Smooth muscle cell (in vitro differentiated cells): ENCODE measurements around the gene CECR2. TPM values are rescaled to one million over a fixed set of nuclear protein-coding genes. Genes with fewer than 3 reads are reported as not detected.

ENCODE experiments used
- DNase-seq: peaks from one replicate; lab custom pipeline; 2025; ENCODE audit not compliant: unreplicated experiment; lab: John Stamatoyannopoulos, UW
- H2AFZ ChIP-seq: fragments of 200-600 bp; sonication (generic); 2 replicates; pipeline ENCODE4 v1.6.0; 2016; ENCODE audit warnings: antibody characterized with exemption, low read depth, mild to moderate bottlenecking
- H3F3A ChIP-seq: fragments of 200-600 bp; sonication (generic); 2 replicates; pipeline ENCODE4 v1.6.0; 2017; ENCODE audit warnings: antibody characterized with exemption, low read depth
- H3K27ac ChIP-seq: fragments of 200-600 bp; sonication (generic); 2 replicates; pipeline ENCODE4 v1.5.1; 2016; ENCODE audit warnings: low read depth, mild to moderate bottlenecking
- H3K27me3 ChIP-seq: fragments of 200-600 bp; sonication (generic); 2 replicates; pipeline ENCODE4 v1.6.1; 2016; ENCODE audit warnings: low read depth, mild to moderate bottlenecking
- H3K36me3 ChIP-seq: fragments of 200-600 bp; sonication (generic); 2 replicates; pipeline ENCODE4 v1.5.1; 2016; ENCODE audit warnings: low read depth
- H3K4me1 ChIP-seq: fragments of 200-600 bp; sonication (generic); 2 replicates; pipeline ENCODE4 v1.5.1; 2016; ENCODE audit warnings: low read depth
- H3K4me2 ChIP-seq: fragments of 200-600 bp; sonication (generic); 2 replicates; pipeline ENCODE4 v1.6.0; 2016; ENCODE audit warnings: mild to moderate bottlenecking
- H3K4me3 ChIP-seq: fragments of 200-600 bp; sonication (generic); 2 replicates; pipeline ENCODE4 v1.5.1; 2016; ENCODE audit warnings: mild to moderate bottlenecking
- H3K79me2 ChIP-seq: fragments of 200-600 bp; sonication (generic); 2 replicates; pipeline ENCODE4 v1.6.0; 2016; ENCODE audit warnings: low read depth, mild to moderate bottlenecking
- H3K9ac ChIP-seq: fragments of 200-600 bp; sonication (generic); 2 replicates; pipeline ENCODE4 v1.6.0; 2016; ENCODE audit warnings: low read depth
- H3K9me3 ChIP-seq: fragments of 200-600 bp; sonication (generic); replicated peaks from 2 replicates; pipeline ENCODE4 v1.5.1; 2016; ENCODE audit warnings: low read depth
- H4K20me1 ChIP-seq: fragments of 200-600 bp; sonication (generic); 2 replicates; pipeline ENCODE4 v1.6.0; 2016; ENCODE audit warnings: low read depth
- WGBS: methylation state at CpG from one replicate; pipeline ENCODE4 v1.1.7; 2016; ENCODE audit warnings: low lambda C conversion rate; 5-methylcytosine and 5-hydroxymethylcytosine counted together
- polyA plus RNA-seq: library from polyadenylated mRNA; unstranded; fragments of >200 nt; fragmentation: Nextera tagmentation; extraction: Ambion mirVana; gene quantifications from 2 replicates; pipeline ENCODE4 v1.2.1, GENCODE V29; 2016
- total RNA-seq: library from RNA; depleted of rRNA; stranded (reverse); fragments of >200 nt; gene quantifications from 2 replicates; pipeline ENCODE4 v1.2.3, GENCODE V29; 2014
- TF ChIP-seq, protein P1 (sequence below): fragments of 200-600 bp; sonication (generic); IDR thresholded peaks from 2 replicates; pipeline ENCODE4 v1.5.1; 2017; ENCODE audit warnings: borderline replicate concordance, mild to moderate bottlenecking, antibody characterized with exemption; ENCODE audit not compliant: insufficient read depth, poor library complexity, severe bottlenecking

Gene CECR2
- total and polyA plus RNA-seq, 2 experiments from 2014 or later: 1.4 to 2.8 TPM

DNA sequence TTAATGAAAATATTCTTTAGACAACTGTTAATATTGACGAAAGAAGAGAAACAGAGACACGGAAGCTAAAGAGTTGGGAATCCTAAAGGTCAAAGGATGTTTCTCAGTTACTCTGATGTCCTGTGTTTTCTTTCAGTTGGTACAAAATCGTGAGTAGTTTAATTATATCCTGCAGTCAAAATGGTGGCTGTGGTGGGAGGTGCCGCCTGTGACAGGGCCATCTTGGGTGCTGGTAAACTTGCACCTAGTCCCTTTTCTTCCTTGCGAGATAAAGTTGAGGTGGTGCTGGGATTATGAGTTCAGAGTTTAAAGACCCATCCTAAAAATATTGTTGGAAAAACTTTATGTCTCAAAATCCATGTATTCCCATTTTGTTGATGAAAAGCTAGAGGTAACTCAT lies 2.2 kb downstream of the CECR2 start:
- Histone ChIP-seq H3K4me3 (peak overlapping the region; percentile 94), H3K4me2 (peak overlapping the region; percentile 87), H3K79me2 (peaks cover 63% of the 10 kb centered on the region), H3K36me3 (no peaks in the 10 kb centered on the region), H3K9ac (peak overlapping the region; percentile 45), H3K27ac (no peak overlapping the region), H4K20me1 (no peaks in the 10 kb centered on the region), H3F3A (no peaks in the 10 kb centered on the region), H3K4me1 (peaks cover 29% of the 10 kb centered on the region), H2AFZ (peak overlapping the region; percentile 97), H3K27me3 (no peaks in the 10 kb centered on the region), H3K9me3 (no peaks in the 10 kb centered on the region)
- DNase-seq: no peak
- WGBS: 20% methylated on average over 5 of the region's 5 CpGs
- TF ChIP-seq, protein P1, sequence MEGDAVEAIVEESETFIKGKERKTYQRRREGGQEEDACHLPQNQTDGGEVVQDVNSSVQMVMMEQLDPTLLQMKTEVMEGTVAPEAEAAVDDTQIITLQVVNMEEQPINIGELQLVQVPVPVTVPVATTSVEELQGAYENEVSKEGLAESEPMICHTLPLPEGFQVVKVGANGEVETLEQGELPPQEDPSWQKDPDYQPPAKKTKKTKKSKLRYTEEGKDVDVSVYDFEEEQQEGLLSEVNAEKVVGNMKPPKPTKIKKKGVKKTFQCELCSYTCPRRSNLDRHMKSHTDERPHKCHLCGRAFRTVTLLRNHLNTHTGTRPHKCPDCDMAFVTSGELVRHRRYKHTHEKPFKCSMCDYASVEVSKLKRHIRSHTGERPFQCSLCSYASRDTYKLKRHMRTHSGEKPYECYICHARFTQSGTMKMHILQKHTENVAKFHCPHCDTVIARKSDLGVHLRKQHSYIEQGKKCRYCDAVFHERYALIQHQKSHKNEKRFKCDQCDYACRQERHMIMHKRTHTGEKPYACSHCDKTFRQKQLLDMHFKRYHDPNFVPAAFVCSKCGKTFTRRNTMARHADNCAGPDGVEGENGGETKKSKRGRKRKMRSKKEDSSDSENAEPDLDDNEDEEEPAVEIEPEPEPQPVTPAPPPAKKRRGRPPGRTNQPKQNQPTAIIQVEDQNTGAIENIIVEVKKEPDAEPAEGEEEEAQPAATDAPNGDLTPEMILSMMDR: no peak

DNA sequence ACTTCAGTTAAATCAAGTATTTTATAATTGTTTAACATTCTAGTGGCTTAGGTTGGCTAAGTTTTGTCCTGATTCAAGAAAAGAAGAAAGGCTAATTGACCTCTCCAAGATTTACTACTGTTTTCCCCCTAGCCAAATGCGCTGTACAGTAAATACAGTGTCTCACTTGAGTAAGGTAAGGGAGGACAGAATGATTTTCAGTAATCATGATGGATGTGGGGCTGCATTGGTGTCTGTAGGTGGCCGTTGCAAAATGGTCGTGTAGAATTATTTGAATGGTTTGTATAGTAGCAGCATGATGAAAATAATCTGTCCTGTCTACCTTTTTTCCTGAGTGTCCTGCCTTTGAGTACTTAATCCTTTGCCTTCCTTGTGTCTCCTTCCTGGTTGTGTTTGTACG lies 4.6 kb downstream of the CECR2 start:
- Histone ChIP-seq H3K27me3 (no peaks in the 10 kb centered on the region), H3K4me1 (peaks cover 19% of the 10 kb centered on the region), H3F3A (no peaks in the 10 kb centered on the region), H3K9ac (no peak overlapping the region), H3K4me2 (no peak overlapping the region), H3K79me2 (peaks cover 86% of the 10 kb centered on the region), H3K36me3 (no peaks in the 10 kb centered on the region), H3K9me3 (no peaks in the 10 kb centered on the region), H2AFZ (no peak overlapping the region), H3K27ac (no peak overlapping the region), H4K20me1 (no peaks in the 10 kb centered on the region), H3K4me3 (no peak overlapping the region)
- 80% methylated on average over 4 of the region's 4 CpGs for WGBS
- DNase-seq: no peak
- TF ChIP-seq, protein P1: no peak

DNA sequence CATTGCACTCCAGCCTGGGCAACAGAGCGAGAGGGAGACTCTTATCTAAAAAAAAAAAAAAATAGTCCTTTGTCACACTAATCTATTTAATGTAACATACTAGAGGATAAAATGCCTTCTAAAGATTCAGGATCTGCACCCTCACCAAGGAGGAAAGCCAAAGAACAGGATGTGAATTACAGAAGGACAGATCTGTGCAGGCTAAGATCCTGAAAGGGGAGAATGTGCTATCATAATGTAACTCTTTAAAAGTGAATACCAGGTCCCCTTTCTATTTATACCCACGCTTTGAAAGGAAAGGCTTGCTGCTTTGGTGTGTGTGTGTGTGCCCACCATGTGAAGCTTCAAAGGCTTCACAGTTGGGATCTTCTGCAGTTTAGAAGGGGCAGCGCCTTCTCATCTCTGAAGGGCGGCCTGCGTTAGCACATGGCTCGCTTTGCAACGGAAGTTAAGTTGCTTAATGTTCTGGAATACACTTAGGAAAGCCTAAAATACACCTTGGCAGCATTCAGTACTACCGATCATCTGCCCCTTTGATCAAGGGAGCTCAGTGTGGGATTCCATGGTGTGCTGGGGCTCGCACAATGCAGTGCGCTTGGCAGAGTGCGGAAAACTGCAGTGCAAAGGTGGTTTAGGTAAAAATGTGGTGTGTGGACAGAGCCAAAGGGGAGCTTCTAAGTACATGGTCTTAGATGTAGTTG lies 6.8 kb downstream of the CECR2 start:
- Histone ChIP-seq H3K4me3 (no peak overlapping the region), H3K27ac (no peak overlapping the region), H3K4me2 (no peak overlapping the region), H3K27me3 (no peaks in the 10 kb centered on the region), H3K9ac (no peak overlapping the region), H3K36me3 (no peaks in the 10 kb centered on the region), H3K9me3 (no peaks in the 10 kb centered on the region), H3K4me1 (peaks cover 36% of the 10 kb centered on the region), H2AFZ (no peak overlapping the region), H3F3A (no peaks in the 10 kb centered on the region), H4K20me1 (no peaks in the 10 kb centered on the region), H3K79me2 (peaks cover 94% of the 10 kb centered on the region)
- no peak for DNase-seq
- TF ChIP-seq, protein P1: no peak
- WGBS: 86% methylated on average over 11 of the region's 11 CpGs

DNA sequence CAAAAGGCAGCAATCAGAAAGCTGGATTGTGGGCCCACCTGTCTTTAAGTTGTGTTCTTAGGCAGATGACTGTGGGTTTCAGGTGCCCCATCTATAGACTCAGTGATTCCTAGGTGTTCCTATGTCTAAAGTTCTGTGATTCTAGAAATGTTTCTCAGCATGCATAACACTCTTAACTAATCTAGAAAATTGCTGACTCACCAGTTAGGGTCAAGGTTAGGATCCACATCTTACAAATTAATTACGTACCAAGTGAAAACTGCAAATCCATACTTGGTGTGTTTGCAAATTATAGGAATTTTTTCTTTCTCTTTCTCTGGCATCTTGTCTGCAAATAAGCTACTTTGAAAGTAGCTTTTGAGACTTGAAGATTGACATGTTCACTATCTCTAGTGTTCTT lies 7.7 kb downstream of the CECR2 start:
- H3K79me2 ChIP-seq: peaks cover 86% of the 10 kb centered on the region
- no peaks in the 10 kb centered on the region for H3K36me3 ChIP-seq
- no peak overlapping the region for H3K27ac ChIP-seq
- WGBS: 92% methylated on average over 1 of the region's 1 CpG
- no peaks in the 10 kb centered on the region for H3K9me3 ChIP-seq
- H4K20me1 ChIP-seq: no peaks in the 10 kb centered on the region
- H3K9ac ChIP-seq: no peak overlapping the region
- TF ChIP-seq, protein P1: no peak
- no peak overlapping the region for H3K4me3 ChIP-seq
- no peaks in the 10 kb centered on the region for H3K27me3 ChIP-seq
- no peak overlapping the region for H2AFZ ChIP-seq
- H3K4me2 ChIP-seq: no peak overlapping the region
- peaks cover 42% of the 10 kb centered on the region for H3K4me1 ChIP-seq
- no peaks in the 10 kb centered on the region for H3F3A ChIP-seq
- DNase-seq: no peak
